HG03342 (cell line): ENCODE results near the gene CFAP46.
"Not testable (repeated sequence)": the region's sequence is repeated elsewhere in the genome, so short reads cannot be mapped to it uniquely, and the experiment has no call there.

Source experiments
- ATAC-seq: cut with Tn5 transposase; IDR thresholded peaks from one replicate; pipeline ENCODE4 v1.9.1; 2021; ENCODE audit warnings: mild to moderate bottlenecking, moderate library complexity; ENCODE audit not compliant: unreplicated experiment

Gene CFAP46

DNA sequence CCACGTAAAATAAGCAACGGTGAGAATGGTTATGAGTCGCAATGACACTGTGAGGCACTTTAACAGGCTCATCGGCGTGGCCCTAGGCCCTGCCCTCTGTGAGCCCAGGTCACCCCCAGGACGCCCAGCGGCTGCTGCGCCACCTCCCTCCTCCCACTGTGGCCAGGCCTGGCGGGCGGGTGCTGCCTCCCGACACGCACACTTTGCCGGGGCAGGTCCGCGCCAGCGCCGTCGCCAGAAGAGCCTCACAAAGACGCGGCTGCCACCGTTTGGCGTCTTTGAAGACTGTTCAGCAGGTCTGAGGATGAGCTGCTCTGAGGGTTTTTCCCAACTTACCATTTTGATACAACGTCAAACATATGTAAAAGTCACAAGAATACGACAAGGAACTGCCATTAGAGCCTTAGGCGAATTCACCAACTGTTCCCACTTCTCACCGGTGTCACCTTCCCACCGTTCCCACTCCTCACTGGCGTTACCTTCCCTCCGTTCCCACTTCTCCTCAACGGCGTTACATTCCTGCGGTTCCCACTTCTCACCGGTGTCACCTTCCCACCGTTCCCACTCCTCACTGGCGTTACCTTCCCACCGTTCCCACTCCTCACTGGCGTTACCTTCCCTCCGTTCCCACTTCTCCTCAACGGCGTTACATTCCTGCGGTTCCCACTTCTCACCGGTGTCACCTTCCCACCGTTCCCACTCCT, 22.5 kb upstream of the CFAP46 start:
- ATAC-seq: not testable (repeated sequence)

DNA sequence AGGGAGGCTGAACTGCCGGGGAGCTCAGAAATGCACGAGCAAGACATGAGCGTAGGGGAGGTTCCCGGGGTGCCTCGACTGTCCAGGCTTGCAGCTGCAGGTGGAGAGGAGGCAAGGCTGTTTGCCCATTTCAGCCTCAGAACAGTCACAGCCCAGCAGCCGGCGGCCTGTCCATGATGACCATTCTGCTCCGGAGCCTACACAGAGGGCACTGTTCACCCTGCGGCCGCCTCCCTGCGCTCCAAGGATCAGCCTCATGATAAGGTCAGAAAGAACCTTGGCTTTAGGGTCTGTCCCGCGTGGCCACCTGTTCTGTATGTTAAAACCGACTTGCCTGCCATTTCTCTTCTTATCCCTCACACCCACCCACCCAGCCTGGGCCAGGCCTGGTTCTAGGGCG, 21.9 kb upstream of the CFAP46 start:
- no peak for ATAC-seq

DNA sequence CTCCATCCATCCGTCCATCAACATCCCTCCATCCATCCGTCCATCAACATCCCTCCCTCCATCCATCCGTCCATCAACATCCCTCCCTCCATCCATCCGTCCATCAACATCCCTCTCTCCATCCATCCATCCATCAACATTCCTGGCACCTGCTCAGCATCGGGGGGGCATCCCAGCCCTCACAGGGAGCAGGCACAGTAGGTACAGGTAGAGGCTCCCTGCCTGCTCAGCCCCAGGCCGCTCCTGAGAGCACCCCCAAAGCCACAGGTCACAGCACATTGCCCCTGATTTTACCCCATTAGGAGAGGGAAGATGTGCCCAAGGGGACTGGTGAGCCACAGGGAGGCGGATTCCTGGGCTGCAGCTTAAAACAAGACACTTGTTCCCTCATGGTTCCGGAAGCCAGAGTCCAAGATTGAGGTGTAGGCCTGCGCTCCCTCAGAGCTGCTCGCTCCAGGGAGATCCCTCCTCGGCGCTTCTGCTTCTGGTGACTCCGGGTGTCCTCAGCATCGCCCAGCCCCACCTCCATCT, 21.1 kb upstream of the CFAP46 start:
- no peak for ATAC-seq

DNA sequence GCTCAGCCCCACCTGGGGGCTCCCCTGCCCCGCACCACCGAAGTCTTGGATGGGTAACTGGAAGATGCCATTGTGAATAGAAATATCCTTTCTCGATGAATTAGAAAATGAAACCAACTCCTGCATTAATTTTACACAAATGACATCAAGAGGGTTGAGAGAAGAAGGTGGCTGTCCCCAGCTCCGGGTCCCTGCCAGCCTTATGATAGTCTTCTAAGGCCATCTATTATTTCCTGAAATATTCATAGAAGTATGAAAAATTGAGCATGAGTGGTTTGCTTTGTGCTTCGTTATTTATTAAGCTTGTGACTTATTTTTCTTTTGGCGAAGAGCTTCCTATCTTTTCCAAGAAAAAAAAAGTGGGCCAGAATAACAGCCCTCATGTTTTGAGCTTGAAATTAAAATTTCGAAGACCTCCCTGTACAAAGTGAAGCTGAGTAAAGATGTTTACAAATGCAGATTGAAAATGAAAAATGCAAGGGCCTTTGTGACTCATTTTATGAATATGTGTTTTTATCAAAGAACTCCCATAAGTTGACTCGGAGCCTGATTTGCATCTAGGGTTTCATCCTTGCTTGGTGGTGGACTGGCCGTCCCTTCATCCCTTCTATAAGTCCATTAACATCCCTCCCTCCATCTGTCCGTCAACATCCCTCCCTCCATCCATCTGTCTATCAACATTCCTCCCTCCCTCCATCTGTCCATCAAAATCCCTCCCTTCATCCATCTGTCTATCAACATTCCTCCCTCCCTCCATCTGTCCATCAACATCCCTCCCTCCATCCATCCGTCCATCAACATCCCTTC, 20.5 kb upstream of the CFAP46 start:
- ATAC-seq: peak; percentile 43

DNA sequence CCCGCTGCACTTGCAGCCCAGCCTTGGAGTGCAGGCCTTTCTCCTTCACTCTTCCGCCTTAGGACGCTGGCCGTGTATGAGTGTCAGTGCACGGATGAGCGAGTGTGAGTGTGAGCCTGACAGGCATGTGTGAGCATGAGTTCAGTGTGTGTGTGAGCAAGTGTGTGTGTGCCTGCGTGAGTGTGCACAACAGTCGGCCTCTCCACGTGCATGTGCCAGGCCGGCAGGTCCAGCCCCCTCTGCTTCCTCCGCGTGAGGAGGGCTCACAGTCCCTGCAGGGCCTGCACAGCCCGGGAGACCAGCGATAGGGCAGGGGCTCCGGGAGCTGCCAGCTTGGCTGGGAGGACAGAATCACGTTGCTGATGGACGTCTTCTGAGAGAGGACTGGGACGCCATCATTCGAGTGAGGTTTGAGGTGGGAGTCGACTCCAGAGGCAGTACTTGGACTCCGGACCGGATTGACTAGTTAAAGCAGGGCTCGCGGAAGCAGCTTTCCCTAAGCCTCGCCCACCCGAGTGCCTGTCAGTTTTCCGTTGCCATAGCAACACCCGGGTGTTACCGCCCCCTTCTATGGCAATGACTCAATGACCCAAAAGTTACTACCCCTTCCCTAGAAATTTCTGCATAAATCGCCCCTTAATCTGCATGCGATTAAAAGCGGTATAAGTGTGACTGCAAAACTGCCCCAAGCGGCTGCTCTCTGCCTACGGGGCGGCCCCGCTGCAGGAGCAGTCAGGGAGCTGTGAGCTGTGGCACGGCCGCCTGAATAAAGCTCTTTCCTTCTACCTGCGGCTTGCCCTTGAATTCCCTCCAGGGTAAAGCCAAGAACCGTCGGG, 19.6 kb upstream of the CFAP46 start:
- peak; percentile 70 for ATAC-seq

DNA sequence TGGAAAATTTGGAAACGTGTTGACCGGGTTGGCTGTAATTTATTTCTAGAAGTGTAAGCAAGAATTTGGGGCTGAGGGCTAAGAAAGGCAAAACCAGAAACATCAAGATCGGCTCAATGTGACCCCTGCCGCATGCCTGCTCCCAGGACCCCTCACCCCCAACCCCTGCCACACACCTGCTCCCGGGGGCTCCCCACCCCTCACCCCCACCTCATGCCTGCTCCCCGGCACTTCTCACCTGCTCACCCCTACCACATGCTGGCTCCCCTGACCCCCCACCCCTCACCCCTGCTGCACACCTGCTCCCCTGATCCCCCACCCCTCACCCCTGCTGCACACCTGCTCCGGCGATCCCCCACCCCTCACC, 19.0 kb upstream of the CFAP46 start:
- no peak for ATAC-seq

DNA sequence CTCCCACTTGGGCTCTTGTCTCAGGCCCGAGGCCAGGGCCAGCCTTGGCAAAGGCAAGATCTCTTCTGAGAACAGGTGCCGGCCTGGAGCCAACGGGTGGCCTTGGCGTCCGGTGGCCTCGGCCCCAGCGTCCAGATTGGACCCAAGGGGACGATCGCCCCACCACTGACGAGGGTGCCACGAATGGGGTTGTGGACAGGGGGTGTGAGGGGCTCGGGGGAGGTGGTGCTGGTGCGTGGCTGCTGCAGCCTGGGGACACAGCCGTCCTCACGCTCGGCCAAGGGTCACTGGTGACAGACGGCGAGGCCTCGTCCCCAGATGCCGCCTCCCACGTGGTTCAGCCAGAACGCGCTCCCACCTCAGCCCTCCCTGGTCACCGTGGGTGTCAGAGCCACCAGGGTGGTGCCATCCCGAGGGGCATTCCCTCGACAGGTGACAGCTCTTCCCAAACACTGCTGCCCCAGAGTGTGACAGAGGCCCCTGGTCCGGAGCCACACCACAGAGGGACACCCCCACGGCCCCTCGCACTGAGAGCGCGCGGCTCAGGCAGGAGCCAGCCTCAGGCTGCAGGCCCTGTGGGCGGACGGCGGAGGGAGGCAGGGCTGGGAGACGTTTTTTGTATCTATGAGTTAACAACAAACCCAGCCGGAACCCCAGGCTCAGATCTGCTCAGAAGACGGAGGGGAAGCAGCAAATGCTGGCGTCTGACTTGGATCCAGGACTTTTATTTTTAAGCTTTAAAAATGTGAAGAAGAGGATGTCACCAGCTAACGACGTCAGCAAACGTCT, 18.5 kb upstream of the CFAP46 start:
- ATAC-seq: no peak

DNA sequence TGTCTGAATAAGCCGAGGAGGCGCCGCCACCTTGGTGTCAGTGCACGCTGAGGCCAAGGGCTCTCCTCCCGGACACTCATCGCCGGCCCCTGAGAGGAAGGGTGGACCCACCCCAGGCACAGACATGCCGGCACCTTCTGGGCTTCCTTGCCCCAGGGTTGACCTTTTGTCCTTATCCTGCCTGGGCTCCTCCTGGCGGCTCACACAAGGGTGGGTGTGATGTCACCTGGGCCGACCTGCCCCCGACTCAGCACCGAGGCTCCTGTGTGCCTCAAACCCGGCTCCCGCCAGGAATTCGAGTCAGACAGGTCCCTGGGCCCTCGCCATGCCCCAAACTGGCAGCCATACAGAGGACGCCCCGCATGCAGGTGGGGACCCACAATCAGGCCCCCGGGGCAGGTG, 17.7 kb upstream of the CFAP46 start:
- ATAC-seq: no peak

DNA sequence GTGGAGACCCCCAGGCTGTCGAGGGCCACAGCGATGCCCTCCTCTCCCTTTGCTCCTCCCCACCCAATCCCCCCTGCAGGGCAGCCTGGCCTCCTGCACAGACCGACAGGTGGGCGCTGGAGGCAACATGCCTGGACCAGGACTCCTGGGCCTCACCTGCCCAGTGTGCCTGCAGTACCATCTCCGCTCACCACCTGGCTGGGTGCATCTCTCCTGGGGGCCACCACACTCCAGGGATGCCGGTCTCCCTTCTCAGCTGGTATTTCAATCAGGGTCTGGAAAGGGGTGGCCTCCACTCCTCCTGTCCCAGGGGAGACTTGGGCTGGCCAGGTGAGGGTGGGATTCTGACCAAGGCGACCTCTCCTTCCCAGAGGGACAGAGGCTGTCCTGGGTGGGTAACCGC, 17.2 kb upstream of the CFAP46 start:
- ATAC-seq: no peak

DNA sequence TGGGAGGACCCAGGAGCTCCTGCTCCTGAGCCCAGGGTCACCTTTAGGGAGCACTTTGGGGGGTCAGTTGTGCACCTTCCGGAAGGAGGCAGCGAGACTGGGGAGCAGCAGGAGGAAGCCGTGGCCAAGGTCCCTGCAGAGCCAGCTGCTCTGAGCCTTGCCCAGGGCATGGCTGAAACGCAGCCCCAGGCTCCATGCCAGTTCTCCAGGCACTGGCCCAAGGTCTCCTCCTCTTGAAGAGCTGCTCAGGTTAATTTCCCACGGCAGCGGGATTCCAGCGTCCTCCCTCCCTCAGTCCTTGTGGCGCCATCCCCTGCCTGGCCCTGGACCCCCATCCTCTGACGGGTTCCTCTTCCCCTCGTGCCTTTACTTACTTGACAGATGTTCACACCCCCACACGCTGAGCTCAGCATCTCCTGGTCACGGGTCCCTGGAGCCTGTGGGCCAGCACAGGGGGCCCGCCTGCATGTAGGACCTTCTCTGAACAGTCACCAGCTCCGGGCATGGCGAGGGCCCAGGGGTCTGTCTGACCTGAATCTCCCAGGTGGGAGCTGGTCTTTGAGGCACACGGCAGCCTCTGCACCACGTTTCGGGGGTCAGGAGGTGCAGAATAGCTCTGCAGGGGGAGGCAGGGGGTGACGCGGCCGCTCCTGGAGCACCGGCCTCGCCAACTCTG, 16.7 kb upstream of the CFAP46 start:
- ATAC-seq: no peak

DNA sequence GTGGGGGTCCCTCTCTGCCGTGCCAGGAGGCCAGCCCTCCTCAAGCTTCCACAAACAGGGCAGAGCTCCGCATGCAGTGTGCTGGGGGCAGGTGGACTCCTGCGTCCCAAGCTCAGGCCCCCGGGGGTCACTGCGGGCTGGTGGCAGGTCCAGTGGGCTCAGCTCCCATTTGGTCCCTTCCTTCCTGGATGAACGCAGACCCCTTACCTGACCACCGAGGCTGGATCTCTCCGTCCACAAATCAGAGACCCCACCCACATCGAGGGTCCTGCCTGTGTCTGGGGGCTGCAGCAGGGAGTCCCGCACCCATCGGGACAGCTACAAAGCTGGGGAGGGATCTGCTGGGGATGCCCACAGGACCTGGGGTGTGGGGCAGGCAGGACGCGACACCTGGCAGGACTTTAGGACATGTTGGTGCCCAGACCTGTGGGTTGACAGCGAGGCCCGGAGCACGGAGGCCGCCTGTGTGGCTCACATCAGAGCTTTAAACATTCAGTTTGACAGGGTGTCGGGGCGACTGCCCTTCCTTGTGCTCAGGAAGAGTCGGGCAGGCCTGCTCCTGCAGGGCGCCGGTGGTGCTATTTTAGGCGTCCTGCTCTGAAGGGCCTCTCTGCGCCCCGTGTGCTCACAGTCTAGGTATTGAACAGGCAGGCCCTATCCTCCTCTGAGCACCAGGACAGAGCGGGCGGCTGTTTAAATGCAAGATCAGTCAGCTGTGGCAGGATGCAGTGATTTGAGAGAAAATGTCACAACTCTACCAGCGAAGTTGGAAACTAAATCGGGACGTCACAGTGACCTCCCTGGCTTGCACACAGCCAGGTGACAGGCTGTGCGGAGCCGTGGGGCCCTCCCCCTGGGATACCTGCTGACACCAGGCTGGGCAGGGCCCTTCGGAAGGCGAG, 15.9 kb upstream of the CFAP46 start:
- no peak for ATAC-seq

DNA sequence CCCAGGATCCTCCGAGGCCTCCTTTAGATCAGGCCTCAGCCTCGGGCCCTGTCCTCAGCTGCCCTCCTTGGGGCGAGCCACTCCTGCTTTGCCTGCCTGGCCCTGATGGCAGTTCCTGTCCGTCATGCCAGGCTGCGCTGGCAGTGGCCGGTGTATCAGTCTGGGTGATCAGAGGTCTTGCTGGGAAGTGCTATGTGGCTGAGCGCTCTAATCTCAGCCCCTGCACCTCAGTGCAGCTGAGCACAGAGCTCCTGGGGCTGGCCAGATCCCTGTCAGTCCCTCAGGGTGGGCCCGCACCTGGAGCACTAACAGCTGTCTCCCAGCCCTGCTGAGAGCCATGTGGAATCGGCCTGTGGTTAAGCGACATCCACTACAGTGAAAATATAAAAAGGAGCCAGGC, 14.8 kb upstream of the CFAP46 start:
- ATAC-seq: no peak

DNA sequence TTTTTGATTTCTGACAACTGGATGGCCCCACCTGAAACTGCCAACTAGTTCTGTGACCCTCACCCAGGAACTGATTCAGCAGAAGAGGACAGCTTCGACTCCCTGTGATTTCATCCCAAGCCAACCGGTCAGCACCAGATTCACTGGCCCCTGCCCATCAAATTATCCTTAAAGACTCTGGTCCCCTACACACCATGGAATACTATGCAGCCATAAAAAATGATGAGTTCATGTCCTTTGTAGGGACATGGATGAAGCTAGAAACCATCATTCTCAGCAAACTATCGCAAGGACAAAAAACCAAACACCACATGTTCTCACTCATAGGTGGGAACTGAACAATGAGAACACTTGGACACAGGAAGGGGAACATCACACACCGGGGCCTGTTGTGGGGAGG, 13.9 kb upstream of the CFAP46 start:
- not testable (repeated sequence) for ATAC-seq

DNA sequence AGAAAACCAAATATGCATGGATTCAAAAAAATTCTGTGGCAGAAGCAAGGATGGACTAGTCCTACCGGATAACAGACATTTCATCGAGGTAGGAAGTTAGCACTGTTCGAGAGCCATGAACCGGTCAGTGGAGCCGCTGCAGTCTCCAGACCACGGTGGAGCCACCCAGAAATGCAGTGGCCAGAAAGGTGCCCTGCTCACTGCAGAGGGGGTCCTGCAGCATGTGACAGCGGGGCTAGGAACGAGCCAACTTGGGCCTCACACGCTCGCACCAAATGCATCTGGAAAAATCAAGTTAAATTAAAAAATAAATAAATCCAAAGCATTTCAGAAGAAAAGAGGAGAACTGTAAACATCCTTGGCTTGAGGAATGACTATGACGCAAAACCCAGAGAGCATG, 13.1 kb upstream of the CFAP46 start:
- no peak for ATAC-seq

DNA sequence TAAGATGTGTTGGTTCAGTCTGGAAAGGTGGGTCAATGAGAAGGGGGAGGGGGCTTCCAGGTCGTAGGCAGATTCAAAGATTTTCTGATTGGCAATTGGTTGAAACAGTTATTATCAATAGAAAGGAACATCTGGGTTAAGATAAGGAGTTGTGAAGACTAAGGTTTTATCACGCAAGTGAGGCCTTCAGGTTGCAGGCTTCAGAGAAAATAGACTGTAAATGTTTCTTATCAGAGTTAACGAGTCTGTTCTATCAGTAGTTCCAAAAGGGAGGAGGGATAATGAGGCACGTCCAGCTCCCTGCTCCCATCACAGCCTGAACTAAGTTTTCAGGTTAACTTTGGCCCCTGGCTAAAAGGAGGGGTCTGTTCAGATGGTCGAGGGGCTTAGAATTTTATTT, 11.1 kb upstream of the CFAP46 start:
- no peak for ATAC-seq

DNA sequence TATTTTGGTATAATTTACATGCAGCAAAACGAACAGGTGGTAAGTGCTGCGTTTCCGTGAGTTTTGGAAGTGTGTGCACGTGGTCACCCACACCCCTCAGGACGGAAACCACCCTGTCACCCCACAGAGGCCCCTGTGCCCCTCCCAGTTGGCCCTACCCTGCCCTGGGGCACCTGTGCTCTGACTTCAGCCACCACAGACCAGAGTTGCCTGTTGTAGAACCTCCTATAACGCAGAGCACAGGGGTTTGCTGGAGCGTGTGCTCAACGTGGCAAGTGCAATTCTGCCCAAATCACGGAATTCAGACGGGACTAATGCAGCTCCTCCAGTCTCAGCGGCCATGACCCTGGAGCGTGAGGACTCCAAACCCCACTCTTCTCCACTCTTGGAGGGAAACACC, 9.6 kb upstream of the CFAP46 start:
- ATAC-seq: no peak

DNA sequence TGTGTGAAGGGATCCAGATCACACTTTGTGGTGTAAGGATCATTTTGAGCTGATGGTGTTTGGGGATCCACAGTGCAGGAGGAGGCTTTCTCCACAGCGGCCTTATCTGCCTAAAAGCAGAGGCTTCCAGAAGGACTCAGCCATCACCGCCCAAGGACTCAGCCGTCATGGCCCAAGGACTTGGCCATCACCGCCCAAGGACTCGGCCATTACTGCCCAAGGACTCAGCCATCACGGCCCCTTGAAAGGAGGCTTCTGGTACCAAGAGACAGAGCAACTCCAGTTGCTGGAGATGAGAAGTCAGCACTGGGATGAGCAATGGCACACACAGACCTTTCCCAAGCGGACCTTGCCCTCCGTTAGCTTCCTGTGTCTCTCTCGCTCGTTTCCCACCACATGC, 6.0 kb upstream of the CFAP46 start:
- ATAC-seq: no peak

DNA sequence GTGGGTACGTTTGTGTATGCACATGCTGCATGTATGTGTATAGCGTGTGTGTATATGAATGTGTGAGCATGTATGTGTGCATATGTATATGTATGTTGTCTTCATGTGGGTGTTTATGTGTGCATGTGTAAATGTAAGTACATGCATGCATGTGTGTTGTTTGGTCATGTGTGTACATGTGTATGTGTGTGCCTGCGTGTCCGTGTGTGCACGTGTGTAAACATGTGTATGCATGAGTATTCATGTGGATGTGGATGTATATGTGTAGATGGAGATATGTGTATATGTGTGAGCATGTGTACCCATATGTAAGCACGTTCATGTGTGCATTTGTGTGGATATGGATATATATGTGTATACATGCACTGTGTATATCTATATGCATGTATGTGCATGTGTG, 5.5 kb upstream of the CFAP46 start:
- ATAC-seq: no peak
